Measurements from ENCODE around the gene NFASC. TPM values are rescaled to one million over a fixed set of nuclear protein-coding genes. Genes with fewer than 3 reads are reported as not detected.

NFASC gene
- total RNA-seq, 4 donors from 2014 or later: 0.68 to 2.8 (median 1.7) TPM

DNA sequence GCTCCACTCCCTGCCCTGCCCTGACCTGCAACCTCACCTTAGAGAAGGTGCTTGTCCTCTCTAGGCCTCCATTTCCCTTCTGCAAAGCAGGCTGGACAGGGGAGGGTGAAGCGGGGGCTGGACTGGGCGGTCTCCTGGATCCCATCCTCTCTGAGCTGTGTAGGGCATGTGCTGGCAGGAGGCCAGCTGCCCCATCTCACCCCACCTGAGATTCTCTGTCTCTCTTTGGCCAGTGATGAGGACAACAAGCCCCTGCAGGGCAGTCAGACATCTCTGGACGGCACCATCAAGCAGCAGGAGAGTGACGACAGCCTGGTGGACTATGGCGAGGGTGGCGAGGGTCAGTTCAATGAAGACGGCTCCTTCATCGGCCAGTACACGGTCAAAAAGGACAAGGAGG lies 145.4 kb downstream of the NFASC start:
- TF ChIP-seq, protein P1, sequence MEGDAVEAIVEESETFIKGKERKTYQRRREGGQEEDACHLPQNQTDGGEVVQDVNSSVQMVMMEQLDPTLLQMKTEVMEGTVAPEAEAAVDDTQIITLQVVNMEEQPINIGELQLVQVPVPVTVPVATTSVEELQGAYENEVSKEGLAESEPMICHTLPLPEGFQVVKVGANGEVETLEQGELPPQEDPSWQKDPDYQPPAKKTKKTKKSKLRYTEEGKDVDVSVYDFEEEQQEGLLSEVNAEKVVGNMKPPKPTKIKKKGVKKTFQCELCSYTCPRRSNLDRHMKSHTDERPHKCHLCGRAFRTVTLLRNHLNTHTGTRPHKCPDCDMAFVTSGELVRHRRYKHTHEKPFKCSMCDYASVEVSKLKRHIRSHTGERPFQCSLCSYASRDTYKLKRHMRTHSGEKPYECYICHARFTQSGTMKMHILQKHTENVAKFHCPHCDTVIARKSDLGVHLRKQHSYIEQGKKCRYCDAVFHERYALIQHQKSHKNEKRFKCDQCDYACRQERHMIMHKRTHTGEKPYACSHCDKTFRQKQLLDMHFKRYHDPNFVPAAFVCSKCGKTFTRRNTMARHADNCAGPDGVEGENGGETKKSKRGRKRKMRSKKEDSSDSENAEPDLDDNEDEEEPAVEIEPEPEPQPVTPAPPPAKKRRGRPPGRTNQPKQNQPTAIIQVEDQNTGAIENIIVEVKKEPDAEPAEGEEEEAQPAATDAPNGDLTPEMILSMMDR (IDR thresholded peaks at IDR 0.05; ENCODE audit: low read depth): no peak

DNA sequence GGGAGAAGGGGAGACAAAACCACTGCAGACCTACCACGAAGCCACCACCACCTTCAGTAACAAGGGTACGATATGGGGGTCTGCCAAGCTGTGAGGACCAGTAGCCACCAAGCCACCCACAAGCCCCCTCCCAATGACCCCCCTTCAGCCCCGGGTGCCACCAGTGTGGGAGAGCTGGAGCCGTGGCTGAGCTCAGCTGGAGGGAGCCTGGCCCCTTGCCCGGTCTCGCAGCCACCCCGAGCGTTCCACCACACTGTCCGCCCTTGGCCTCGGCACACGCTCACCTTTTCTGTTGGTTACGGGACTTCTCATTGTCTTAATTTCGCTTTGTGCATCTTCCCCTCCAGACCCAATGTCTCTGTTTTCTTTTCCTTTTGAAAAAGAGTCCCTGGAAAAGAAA lies 145.9 kb downstream of the NFASC start:
- TF ChIP-seq, protein P1 (IDR thresholded peaks at IDR 0.05; ENCODE audit: low read depth): no peak

DNA sequence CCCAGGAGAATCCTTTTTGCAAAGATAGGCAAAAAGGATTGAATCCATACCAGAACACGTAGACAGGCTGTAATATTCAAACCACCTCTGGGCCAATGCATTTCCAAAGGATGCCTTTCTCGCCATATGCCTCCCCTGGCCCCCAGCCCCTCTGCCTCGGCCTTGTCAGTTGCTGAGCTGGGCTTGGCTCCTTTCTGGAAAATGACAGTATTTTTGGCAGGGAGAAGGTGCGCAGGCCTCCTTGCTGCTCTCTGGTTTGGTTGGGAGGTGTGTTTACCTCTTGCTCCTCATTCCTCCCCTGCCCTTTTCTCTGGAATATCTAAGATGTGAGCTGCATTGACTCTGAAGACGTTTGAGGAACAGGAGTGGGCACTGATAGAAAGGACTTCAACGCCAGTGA lies 146.3 kb downstream of the NFASC start:
- TF ChIP-seq, protein P1 (IDR thresholded peaks at IDR 0.05; ENCODE audit: low read depth): no peak

DNA sequence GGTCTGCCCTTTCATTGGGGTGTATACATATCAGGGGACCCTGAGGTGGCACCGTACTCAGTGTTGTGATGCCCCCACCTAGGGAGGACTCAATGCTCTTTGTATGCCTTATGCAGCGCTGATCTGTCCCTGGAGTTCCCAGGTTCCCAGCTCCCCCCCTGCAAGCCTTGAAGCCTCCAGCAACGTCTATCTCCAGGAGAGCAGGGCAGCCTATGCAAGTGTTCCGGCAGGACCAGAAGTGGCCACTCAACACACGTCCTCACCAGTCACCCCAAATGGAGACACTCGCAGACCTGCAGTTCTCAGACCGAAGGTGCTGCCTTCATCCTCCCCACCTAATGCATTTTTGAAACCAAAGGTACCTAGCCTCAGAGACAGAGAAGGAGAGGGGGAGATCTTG lies 147.1 kb downstream of the NFASC start:
- TF ChIP-seq, protein P1 (IDR thresholded peaks at IDR 0.05; ENCODE audit: low read depth): no peak

DNA sequence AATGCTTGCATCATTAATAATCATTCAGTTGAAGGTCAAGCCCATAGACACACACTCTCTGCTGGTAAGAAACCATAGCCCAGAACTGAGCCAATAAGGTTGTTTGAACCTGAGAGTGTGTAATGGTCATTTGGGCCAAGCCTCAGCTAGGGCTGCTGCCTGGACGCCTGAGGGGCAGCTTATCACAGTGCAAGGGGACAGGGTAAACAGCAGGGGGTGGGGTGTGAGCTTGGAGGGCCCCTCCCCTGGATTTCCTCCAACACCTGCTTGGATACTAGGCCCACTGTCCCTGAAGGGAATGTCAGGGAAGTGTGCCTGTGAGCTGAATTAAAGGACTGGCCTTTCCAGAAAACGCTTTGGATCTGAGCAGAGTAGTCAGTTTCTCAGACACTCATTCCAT lies 147.7 kb downstream of the NFASC start:
- TF ChIP-seq, protein P1 (IDR thresholded peaks at IDR 0.05; ENCODE audit: low read depth): no peak

DNA sequence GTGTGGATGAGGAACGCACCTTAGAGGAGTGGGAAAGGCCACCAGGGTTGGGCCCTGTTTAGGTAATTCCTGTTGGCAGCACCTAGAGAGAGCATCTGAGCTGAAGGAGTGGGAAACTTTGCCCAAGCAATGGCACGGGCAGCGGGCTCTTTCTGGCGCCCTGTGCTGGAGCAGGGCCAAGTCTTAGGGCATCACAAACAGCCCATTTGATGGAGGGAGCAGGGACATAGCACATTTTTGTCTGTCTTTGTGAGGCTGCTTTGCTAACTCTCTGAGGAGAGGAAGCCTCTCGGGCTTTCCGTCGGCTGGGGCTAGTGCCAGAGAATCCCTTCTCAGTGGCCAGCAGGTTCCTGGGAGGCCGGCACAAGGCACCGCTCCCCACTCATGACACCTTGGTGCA lies 149.8 kb downstream of the NFASC start:
- TF ChIP-seq, protein P1 (IDR thresholded peaks at IDR 0.05; ENCODE audit: low read depth): no peak

DNA sequence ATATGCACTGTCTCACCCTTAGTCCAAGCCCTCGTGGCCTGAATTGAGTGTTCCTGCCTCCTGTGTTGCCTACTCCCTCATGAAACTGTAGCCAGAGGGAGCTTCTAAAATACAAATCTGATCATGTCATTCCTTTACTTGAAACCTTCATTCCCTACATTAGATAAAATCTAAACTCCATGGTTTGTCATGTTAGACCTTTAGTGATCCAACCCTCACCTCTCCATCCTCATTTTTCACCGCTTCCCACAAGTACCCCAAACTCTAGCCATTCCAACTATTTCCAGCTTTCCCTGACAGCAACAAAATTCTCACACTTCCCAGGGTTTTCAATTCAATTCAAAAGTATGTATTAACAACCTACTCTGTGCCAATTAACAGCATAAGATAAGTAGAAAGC lies 154.0 kb downstream of the NFASC start:
- TF ChIP-seq, protein P1 (IDR thresholded peaks at IDR 0.05; ENCODE audit: low read depth): no peak
